ENCODE results near the gene CFAP47.
"Not testable (repeated sequence)": the region's sequence is repeated elsewhere in the genome, so short reads cannot be mapped to it uniquely, and the experiment has no call there.

CFAP47 gene

GRCh38 chrX:36214924-36215323 lies 295.4 kb downstream of the CFAP47 start:
- intact Hi-C loops (cut with DNase I) = no loop called here
- DNase-seq = no peak

DNA sequence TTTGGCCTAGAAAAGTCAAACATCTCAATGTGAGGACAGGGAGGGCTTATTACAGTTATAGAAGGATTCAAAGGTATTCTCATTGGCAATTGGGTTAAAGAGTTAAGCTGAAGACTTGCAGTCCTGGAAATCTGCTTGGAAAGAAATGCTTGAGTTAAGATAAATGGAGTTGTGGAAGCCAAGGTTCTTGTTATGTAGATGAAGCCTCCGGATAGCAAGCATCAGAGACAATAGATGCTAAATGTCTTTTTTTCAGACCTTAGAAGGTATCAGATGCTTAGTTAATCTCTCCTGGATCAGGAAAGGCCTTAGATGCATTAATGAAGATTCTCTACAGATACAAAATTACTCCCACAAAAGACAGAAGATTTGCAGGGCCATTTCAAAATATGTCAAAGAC lies 299.3 kb downstream of the CFAP47 start:
- no peak for DNase-seq
- intact Hi-C loops (cut with DNase I) = no loop called here

DNA sequence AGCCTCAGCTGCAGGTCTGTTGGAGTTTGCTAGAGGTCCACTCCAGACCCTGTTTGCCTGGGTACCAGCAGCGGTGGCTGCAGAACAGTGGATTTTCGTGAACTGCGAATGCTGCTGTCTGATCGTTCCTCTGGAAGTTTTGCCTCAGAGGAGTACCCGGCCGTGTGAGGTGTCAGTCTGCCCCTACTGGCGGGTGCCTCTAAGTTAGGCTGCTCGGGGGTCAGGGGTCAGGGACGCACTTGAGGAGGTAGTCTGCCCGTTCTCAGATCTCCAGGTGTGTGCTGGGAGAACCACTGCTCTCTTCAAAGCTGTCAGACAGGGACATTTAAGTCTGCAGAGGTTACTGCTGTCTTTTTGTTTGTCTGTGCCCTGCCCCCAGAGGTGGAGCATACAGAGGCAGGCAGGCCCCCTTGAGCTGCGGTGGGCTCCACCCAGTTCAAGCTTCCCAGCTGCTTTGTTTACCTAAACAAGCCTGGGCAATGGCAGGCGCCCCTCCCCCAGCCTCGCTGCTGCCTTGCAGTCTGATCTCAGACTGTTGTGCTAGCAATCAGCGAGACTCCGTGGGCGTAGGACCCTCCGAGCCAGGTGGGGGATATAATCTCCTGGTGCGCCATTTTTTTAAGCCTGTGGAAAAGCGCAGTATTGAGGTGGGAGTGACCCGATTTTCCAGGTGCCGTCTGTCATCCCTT lies 315.4 kb downstream of the CFAP47 start:
- intact Hi-C loops (cut with DNase I) = not testable (repeated sequence)

DNA sequence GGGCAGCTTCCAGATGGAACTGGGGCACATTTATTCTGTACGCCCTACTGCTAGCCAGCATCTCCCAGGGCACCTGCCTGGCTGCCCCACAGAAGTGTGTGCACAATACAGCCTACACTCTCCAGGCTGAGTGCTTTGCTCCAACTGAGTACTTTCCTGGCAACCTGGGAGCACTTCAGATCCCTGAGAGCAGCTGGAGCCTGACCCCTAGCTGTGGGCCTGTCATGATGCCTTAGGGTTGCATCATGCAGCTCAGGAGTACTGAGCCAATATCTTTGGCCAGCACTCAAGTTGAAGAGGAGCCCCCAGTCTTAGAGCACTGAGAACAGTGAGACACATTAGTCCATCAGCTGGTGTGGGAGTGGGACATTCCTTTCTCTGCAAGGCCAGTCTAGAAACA lies 321.9 kb downstream of the CFAP47 start:
- intact Hi-C loops (cut with DNase I) = no loop called here
- DNase-seq = peak in 2 of 10 donors; percentile 15 to 49

More for the DNA sequence above, 315.4 kb downstream of the CFAP47 start:
- peak in 3 of 10 donors; percentile 39 to 67 (median 57) for DNase-seq

GRCh38 chrX:36266155-36266554 lies 346.6 kb downstream of the CFAP47 start:
- peak in 1 of 10 donors; percentile 64 for DNase-seq

DNA sequence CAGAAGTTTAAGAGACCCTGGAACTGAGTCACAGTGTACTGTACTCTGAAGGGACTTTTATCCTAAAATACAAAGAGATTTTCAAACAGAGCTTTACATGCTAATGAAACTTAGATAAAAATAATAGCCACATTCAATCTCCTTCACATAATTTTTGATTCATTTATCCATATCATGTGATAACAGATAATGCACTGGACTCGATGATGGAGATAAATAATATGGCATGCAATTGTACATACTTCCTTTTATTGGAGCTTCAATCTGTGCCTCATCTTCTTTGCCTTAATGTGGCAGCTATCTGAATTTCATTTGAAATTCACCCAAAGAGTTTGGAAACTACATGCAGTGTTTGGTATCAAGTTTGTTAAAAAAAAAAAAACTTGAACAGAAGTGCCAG lies 390.6 kb downstream of the CFAP47 start:
- intact Hi-C loops (cut with DNase I) = no loop called here
- no peak for DNase-seq

More at GRCh38 chrX:36266155-36266554, 346.6 kb downstream of the CFAP47 start:
- intact Hi-C loops (cut with DNase I) = no loop called here

DNA sequence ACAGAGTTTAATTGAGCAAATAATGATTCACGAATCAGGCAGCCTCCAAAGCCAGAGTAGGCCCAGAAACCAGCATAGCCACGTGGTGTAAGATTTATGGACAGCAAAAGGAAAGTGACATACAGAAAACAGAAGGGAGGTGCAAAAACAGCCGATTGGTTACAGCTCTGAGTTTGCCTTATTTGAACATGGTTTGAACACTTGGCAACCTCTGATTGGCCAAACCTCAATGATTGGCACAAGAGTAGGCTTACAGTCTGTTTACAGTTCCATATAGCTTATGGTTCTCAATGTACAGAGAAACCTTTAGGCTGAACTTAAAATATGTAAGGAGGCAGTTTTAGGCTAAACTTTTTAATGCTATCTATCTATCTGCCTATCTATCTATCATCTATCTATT lies 394.8 kb downstream of the CFAP47 start:
- DNase-seq = no peak
- intact Hi-C loops (cut with DNase I) = no loop called here

- DNase-seq = no peak
- intact Hi-C loops (cut with DNase I) = no loop called here
These were observed 415.0 kb downstream of the CFAP47 start for GRCh38 chrX:36334572-36334971.

DNA sequence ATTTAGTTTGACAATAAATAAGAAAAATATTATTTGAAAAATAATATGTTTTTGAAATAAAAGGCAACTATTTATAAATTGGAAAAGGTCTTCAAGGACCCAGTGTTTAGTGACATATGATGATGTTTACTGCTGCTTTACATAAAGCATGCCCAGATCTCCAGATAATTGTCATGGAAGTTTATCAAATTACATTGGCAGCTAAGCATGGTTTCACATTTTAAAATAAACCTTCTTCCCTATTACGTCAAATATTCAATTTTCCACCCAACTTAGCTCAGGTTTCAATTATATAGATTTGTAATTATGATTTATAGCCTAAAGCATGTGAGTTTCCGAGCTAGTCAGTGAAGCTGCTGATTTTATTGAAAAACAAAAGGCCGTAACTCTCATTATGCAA lies 417.2 kb downstream of the CFAP47 start:
- DNase-seq = no peak
- intact Hi-C loops (cut with DNase I) = no loop called here

- intact Hi-C loops (cut with DNase I) = no loop called here
- DNase-seq = no peak
These were observed 424.8 kb downstream of the CFAP47 start for GRCh38 chrX:36344301-36344700.

- no peak for DNase-seq
- intact Hi-C loops (cut with DNase I) = no loop called here
These were observed 429.0 kb downstream of the CFAP47 start for GRCh38 chrX:36348509-36348908.

- intact Hi-C loops (cut with DNase I) = no loop called here
- DNase-seq = no peak
These were observed 438.3 kb downstream of the CFAP47 start for GRCh38 chrX:36357855-36358254.

DNA sequence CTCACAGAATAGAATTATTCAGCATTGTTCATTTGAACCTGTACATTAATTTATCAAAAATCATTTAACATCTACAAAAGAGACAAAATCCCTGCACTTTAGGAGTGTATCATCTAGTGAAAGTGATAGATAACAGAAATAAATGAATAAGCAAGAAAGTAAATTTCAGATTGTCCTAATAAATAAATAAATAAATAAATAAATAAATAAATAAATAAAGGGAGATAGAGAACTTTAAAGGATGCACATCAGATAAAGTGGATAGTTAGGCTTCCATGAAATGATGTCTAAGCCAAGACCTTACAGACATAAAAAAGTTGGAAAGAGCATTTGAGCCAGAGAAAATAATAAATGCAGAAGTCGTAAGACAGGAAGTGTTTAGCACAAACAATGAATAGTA lies 444.7 kb downstream of the CFAP47 start:
- intact Hi-C loops (cut with DNase I) = no loop called here
- DNase-seq = no peak

DNA sequence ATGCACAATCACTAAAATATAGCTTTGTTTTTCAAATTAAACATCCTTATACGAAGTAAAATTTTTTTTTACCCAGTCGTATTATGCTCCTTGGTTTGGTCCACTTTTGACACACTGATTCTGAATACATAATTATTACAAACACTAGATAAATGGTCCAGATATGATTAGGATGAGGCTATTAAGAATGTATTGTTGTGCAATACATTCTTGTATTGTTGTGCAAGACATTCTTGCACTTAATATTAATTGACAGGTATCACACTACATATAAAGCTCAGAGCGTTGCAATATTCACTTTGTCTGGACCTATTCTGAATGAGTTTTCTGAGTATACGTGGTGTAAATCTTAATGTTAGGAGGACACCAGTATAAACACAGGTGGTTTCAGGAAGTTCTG lies 464.0 kb downstream of the CFAP47 start:
- intact Hi-C loops (cut with DNase I) = no loop called here
- DNase-seq = no peak

DNA sequence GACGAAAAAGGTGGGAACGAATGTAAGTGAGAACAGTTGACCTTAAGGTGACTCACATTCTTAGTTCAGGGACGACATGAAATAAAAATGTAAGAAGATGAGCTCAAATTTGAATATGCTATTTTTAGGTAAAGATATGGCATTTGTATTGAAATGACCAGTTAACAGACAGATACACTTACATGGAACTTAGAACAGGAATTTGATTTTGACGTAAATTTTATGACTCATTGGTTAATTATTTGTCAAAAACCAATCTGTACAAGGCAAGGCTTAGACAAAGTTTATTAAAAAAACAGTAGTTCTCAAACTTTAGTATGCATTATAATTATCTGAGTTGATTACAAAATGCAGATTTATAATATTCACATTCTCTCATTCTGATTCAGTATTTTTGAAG lies 469.4 kb downstream of the CFAP47 start:
- DNase-seq = no peak
- intact Hi-C loops (cut with DNase I) = no loop called here

- no peak for DNase-seq
- intact Hi-C loops (cut with DNase I) = no loop called here
These were observed 482.2 kb downstream of the CFAP47 start for GRCh38 chrX:36401774-36402173.

DNA sequence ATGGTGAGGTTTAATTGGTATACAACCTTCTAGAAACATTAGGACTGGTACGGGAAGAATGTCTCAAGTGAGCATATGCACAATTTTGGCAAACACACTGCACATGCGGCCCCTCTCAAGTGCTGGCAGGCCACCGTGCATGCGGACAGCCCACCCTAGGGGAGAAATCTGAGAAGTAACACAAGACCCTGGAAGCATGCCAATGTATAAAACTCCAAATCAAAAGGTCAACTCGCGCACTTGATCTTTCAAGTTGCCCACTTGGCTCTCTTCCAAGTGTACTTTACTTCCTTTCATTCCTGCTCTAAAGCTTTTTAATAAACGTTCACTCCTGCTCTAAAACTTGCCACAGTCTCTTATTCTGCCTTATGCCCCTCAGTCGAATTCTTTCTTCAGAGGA lies 488.3 kb downstream of the CFAP47 start:
- intact Hi-C loops (cut with DNase I) = no loop called here
- DNase-seq = no peak

DNA sequence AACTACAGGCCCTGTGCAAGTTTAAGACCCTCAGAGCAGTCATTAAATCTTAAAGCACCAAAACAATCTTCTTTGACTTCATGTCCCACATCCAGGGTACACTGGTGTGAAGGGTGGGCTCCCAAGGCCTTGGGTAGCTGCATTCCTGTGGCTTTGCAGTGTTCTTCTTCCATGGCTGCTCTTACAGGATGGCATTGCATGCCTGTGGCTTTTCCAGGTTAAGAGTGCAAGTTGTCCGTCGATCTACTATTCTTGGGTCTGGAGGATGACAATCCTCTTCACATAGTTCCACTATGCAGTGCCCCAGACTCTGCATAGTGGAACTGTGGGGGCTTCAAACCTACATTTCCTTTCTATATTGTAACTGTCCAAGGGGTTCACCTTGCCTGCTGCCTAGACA lies 494.5 kb downstream of the CFAP47 start:
- intact Hi-C loops (cut with DNase I) = no loop called here
- DNase-seq = no peak

GRCh38 chrX:36422368-36422767 lies 502.8 kb downstream of the CFAP47 start:
- no peak for DNase-seq
- intact Hi-C loops (cut with DNase I) = no loop called here

DNA sequence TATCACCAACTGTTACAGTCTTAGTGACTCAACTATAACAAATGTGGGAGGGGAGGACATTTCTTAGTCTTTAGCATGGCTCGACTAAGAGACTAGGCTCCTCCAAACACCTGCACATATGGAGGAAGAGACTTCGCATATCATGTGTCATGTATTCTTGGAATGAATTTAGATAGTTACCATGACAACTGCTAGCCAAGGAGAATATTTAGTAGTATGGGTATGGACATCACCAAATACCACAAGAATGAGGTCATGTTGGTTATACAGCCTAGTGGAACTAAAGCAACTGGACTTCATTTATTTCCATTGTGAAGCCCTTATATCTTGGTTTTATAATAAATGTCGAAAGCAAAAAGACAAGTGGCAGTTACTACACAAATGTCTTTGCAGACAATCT lies 512.3 kb downstream of the CFAP47 start:
- intact Hi-C loops (cut with DNase I) = no loop called here
- no peak for DNase-seq

GRCh38 chrX:36434522-36434921 lies 515.0 kb downstream of the CFAP47 start:
- DNase-seq = no peak
- intact Hi-C loops (cut with DNase I) = no loop called here

Data from posterior cingulate gyrus (tissue), 11 donors.